ENCODE results near the gene SYT9. TPM values are rescaled to one million over a fixed set of nuclear protein-coding genes. Genes with fewer than 3 reads are reported as not detected.

Gene SYT9
- total RNA-seq, 2 donors from 2014 or later, result 0.64 to 2.2 TPM

DNA sequence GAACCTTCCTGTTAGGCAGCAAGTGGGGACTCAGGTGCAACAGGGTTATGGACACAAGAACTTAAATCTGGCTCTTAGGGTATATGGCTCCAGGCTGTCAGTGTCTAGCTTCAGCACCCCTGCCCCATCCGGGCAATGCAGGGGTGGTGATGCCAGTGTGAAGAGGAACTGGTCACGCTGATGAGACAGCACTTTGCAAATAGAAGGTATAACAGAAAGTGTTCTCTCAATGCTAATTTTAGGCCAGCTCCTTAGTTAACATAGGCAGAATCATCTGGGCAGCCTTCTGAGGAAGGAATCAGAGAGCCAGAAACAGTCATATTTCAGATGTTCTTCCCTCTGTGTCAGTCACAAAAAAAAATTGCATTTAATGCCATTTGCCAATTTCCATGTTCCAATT lies 41.2 kb downstream of the SYT9 start:
- no peaks in the 10 kb centered on the region for H3K36me3 ChIP-seq
- no peak overlapping the region for H3K4me3 ChIP-seq
- H3K27ac ChIP-seq, result no peak overlapping the region
- H3K27me3 ChIP-seq (replicated peaks; ENCODE audit: insufficient read depth), result no peaks in the 10 kb centered on the region
- WGBS, result 75% methylated on average over 2 of the region's 2 CpGs
- no peaks in the 10 kb centered on the region for H3K9me3 ChIP-seq
- no peak for DNase-seq (ENCODE audit: low spot score)
- no peak for TF ChIP-seq POLR2AphosphoS5 (IDR thresholded peaks at IDR 0.05)
- TF ChIP-seq POLR2A (IDR thresholded peaks at IDR 0.05), result no peak
- TF ChIP-seq, protein P1, sequence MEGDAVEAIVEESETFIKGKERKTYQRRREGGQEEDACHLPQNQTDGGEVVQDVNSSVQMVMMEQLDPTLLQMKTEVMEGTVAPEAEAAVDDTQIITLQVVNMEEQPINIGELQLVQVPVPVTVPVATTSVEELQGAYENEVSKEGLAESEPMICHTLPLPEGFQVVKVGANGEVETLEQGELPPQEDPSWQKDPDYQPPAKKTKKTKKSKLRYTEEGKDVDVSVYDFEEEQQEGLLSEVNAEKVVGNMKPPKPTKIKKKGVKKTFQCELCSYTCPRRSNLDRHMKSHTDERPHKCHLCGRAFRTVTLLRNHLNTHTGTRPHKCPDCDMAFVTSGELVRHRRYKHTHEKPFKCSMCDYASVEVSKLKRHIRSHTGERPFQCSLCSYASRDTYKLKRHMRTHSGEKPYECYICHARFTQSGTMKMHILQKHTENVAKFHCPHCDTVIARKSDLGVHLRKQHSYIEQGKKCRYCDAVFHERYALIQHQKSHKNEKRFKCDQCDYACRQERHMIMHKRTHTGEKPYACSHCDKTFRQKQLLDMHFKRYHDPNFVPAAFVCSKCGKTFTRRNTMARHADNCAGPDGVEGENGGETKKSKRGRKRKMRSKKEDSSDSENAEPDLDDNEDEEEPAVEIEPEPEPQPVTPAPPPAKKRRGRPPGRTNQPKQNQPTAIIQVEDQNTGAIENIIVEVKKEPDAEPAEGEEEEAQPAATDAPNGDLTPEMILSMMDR (IDR thresholded peaks at IDR 0.05), result no peak
- H3K4me1 ChIP-seq (replicated peaks), result no peaks in the 10 kb centered on the region
- intact Hi-C loops (cut with DNase I), result no loop called here

DNA sequence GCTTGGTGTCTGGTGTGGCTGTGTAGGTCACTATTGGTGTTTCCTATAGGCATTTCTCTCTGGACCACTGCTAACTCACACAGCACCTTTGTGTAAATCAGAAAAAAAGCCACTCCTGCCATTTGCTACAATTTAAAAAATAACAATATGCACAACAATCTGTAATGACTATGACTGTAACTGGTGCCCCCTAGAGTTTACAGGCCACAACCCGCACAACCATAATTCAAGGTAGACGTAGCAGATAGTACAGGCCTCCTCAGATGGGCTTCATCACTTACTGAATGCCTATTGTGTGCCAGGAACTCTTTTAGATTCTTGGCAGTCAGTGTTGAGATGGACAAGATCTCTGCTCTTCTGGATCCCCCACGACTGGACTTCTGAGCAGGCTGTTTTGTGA lies 47.7 kb downstream of the SYT9 start:
- intact Hi-C loops (cut with DNase I), result no loop called here
- no peak for DNase-seq (ENCODE audit: low spot score)
- no peak overlapping the region for H3K27ac ChIP-seq
- no peaks in the 10 kb centered on the region for H3K27me3 ChIP-seq (replicated peaks; ENCODE audit: insufficient read depth)
- H3K36me3 ChIP-seq, result no peaks in the 10 kb centered on the region
- no peak overlapping the region for H3K4me3 ChIP-seq
- TF ChIP-seq POLR2A (IDR thresholded peaks at IDR 0.05) (no peak), POLR2AphosphoS5 (IDR thresholded peaks at IDR 0.05) (no peak)
- TF ChIP-seq, protein P1 (IDR thresholded peaks at IDR 0.05), result no peak
- 83% methylated on average over 3 of the region's 3 CpGs for WGBS
- H3K9me3 ChIP-seq, result no peaks in the 10 kb centered on the region
- no peaks in the 10 kb centered on the region for H3K4me1 ChIP-seq (replicated peaks)

DNA sequence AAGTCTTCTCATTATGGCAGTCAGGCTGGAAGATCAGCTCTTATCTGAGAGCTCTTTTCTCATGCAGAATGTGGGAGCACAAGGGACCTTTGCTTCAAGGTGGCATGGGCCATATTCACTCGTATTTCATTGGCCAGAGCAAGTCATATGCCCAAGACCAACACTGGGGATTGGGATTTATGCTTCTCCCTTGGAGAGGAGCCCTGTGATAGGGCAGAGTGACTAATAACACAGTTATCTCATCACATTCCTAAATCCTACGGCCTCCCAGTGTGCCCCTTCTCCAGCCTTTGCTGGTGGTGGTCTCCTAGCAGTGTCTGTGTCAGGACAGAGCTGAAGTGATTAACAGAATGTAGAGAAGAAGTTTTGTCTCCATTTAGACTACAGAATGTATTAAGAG lies 48.6 kb downstream of the SYT9 start:
- H3K4me1 ChIP-seq (replicated peaks), result no peaks in the 10 kb centered on the region
- H3K27ac ChIP-seq, result no peak overlapping the region
- no peak for DNase-seq (ENCODE audit: low spot score)
- no peaks in the 10 kb centered on the region for H3K27me3 ChIP-seq (replicated peaks; ENCODE audit: insufficient read depth)
- H3K9me3 ChIP-seq, result no peaks in the 10 kb centered on the region
- TF ChIP-seq POLR2AphosphoS5 (IDR thresholded peaks at IDR 0.05) (no peak), POLR2A (IDR thresholded peaks at IDR 0.05) (no peak)
- TF ChIP-seq, protein P1 (IDR thresholded peaks at IDR 0.05), result no peak
- intact Hi-C loops (cut with DNase I), result no loop called here
- H3K4me3 ChIP-seq, result no peak overlapping the region
- no peaks in the 10 kb centered on the region for H3K36me3 ChIP-seq
- 77% methylated on average over 2 of the region's 2 CpGs for WGBS

DNA sequence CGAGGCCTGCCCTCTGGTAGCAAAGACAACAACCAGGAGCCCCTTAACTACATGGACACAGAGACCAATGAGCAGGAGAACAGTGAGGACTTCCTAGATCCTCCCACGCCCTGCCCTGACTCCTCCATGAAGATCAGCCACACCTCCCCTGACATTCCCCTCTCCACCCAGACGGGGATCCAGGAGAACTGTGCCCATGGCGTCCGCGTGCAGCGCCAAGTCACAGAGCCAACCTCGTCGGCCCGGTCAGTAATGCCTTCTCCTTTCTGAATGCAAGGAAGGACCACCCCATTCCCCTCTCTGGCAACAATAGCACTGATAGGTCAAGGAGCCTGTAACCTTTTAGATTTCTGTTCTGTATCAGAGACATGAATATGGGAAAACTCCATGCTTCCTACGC lies 51.4 kb downstream of the SYT9 start:
- Histone ChIP-seq H3K4me1 (replicated peaks) (no peaks in the 10 kb centered on the region), H3K36me3 (no peaks in the 10 kb centered on the region), H3K4me3 (no peak overlapping the region), H3K27me3 (replicated peaks; ENCODE audit: insufficient read depth) (no peaks in the 10 kb centered on the region), H3K9me3 (no peaks in the 10 kb centered on the region), H3K27ac (no peak overlapping the region)
- WGBS, result 91% methylated on average over 11 of the region's 11 CpGs
- no peak for DNase-seq (ENCODE audit: low spot score)
- intact Hi-C loops (cut with DNase I), result no loop called here
- TF ChIP-seq, protein P1 (IDR thresholded peaks at IDR 0.05), result no peak
- TF ChIP-seq POLR2A (IDR thresholded peaks at IDR 0.05) (no peak), POLR2AphosphoS5 (IDR thresholded peaks at IDR 0.05) (no peak)

DNA sequence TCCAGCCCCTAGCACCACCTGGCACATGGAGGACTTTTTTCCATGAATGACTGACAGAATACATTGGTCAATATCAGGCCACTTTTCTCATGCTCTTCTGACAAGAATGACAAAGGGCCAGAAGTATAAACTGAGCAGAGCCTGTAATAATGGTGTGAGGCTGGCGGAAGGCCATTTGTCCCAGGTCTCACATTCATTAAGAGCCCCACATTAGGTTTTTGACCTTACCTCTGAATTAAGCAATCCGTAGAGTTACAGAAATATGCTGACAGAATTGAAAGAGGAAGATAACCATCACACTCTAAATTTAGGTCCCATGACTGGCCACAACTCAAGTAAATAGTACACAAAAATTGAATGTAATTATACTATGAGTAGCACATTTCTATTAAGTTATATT lies 55.2 kb downstream of the SYT9 start:
- H3K36me3 ChIP-seq, result no peaks in the 10 kb centered on the region
- no peak for DNase-seq (ENCODE audit: low spot score)
- H3K27me3 ChIP-seq (replicated peaks; ENCODE audit: insufficient read depth), result no peaks in the 10 kb centered on the region
- H3K4me1 ChIP-seq (replicated peaks), result no peaks in the 10 kb centered on the region
- intact Hi-C loops (cut with DNase I), result no loop called here
- TF ChIP-seq, protein P1 (IDR thresholded peaks at IDR 0.05), result no peak
- TF ChIP-seq POLR2A (IDR thresholded peaks at IDR 0.05) (no peak), POLR2AphosphoS5 (IDR thresholded peaks at IDR 0.05) (no peak)
- 71% methylated on average over 2 of the region's 2 CpGs for WGBS
- no peaks in the 10 kb centered on the region for H3K9me3 ChIP-seq
- H3K27ac ChIP-seq, result no peak overlapping the region
- H3K4me3 ChIP-seq, result no peak overlapping the region

All from prostate gland (tissue), 2 donors.